ENCODE results near the gene MLLT1.

Gene MLLT1

GRCh38 chr19:6233827-6234511, 45.8 kb downstream of the MLLT1 start:
- no peak for DNase-seq

GRCh38 chr19:6233056-6233826, 46.5 kb downstream of the MLLT1 start:
- DNase-seq, result no peak

GRCh38 chr19:6232601-6233055, 47.1 kb downstream of the MLLT1 start:
- DNase-seq, result no peak

GRCh38 chr19:6230991-6231448, 48.8 kb downstream of the MLLT1 start:
- no peak for DNase-seq

GRCh38 chr19:6229951-6230712, 49.6 kb downstream of the MLLT1 start:
- DNase-seq, result no peak

- no peak for DNase-seq
These were observed 50.4 kb downstream of the MLLT1 start for GRCh38 chr19:6229216-6229913.

- no peak for DNase-seq
These were observed 51.1 kb downstream of the MLLT1 start for GRCh38 chr19:6228551-6229215.

- DNase-seq, result no peak
These were observed 51.8 kb downstream of the MLLT1 start for GRCh38 chr19:6227936-6228325.

- no peak for DNase-seq
These were observed 52.4 kb downstream of the MLLT1 start for GRCh38 chr19:6227156-6227935.

- DNase-seq, result no peak
These were observed 53.2 kb downstream of the MLLT1 start for GRCh38 chr19:6226444-6227155.

GRCh38 chr19:6226012-6226411, 53.8 kb downstream of the MLLT1 start:
- DNase-seq, result no peak

- DNase-seq, result no peak
These were observed 54.4 kb downstream of the MLLT1 start for GRCh38 chr19:6225232-6225865.

GRCh38 chr19:6224308-6224675, 55.5 kb downstream of the MLLT1 start:
- no peak for DNase-seq

GRCh38 chr19:6223461-6224307, 56.1 kb downstream of the MLLT1 start:
- DNase-seq, result no peak

GRCh38 chr19:6222884-6223283, 56.9 kb downstream of the MLLT1 start:
- DNase-seq, result no peak

GRCh38 chr19:6221878-6222746, 57.7 kb downstream of the MLLT1 start:
- no peak for DNase-seq

- no peak for DNase-seq
These were observed 58.4 kb downstream of the MLLT1 start for GRCh38 chr19:6221220-6221877.
